Liver (tissue), 9 donors: Measurements from ENCODE around the gene NKX2-8. TPM values are rescaled to one million over a fixed set of nuclear protein-coding genes. Genes with fewer than 3 reads are reported as not detected.

ENCODE experiments used
- DNase-seq: peaks from one replicate; pipeline ENCODE4 v3.0.0-alpha.2; 2017; ENCODE audit warnings: low spot score
- H3K27ac ChIP-seq, 2 donors: one replicate each; pipeline ENCODE4 v1.7.0; 2013; ENCODE audit warnings: inconsistent platforms in 2 of 2, low read length in 2 of 2, control low read depth in 1 of 2, low read depth in 1 of 2, mild to moderate bottlenecking in 1 of 2
- H3K27me3 ChIP-seq, 4 donors: one replicate each; pipeline versions ENCODE4 v1.6.1 to v1.7.0; 2013; ENCODE audit warnings: low read length in 3 of 4, inconsistent platforms in 1 of 4, mild to moderate bottlenecking in 1 of 4, moderate library complexity in 1 of 4; ENCODE audit not compliant: control insufficient read depth in 4 of 4, insufficient read depth in 4 of 4
- H3K36me3 ChIP-seq, 4 donors: one replicate each; pipeline versions ENCODE4 v1.6.1 to v1.7.0; 2013; ENCODE audit warnings: low read length in 3 of 4, mild to moderate bottlenecking in 3 of 4, low read depth in 1 of 4, moderate library complexity in 1 of 4; ENCODE audit not compliant: control insufficient read depth in 4 of 4, insufficient read depth in 3 of 4
- H3K4me1 ChIP-seq, 4 donors: one replicate each; pipeline versions ENCODE4 v1.6.1 to v1.7.0; 2013; ENCODE audit warnings: low read length in 3 of 4, mild to moderate bottlenecking in 3 of 4, moderate library complexity in 1 of 4; ENCODE audit not compliant: control insufficient read depth in 4 of 4, insufficient read depth in 4 of 4
- H3K4me3 ChIP-seq, 3 donors: one replicate each; pipeline versions ENCODE4 v1.6.1 to v1.7.0; 2013; ENCODE audit warnings: low read length in 3 of 3, control low read depth in 1 of 3, low read depth in 1 of 3, mild to moderate bottlenecking in 1 of 3
- H3K9ac ChIP-seq, 2 donors: one replicate each; pipeline ENCODE4 v1.7.0; 2013; ENCODE audit warnings: low read length in 2 of 2, mild to moderate bottlenecking in 2 of 2, moderate library complexity in 2 of 2, control low read depth in 1 of 2, low read depth in 1 of 2
- H3K9me3 ChIP-seq, 4 donors: one replicate each; pipeline versions ENCODE4 v1.6.1 to v1.7.0; 2013; ENCODE audit warnings: low read length in 3 of 4; ENCODE audit not compliant: control insufficient read depth in 4 of 4
- ATF3 ChIP-seq: IDR thresholded peaks from 2 replicates; pipeline ENCODE4 v1.6.1; 2016; ENCODE audit warnings: antibody characterized with exemption
- CTCF ChIP-seq: fragments of 150-350 bp; IDR thresholded peaks from 2 replicates; pipeline ENCODE4 v1.5.1; 2017; ENCODE audit warnings: improper control_type of control experiment, low read depth, low read length; ENCODE audit not compliant: missing input control
- EGR1 ChIP-seq, 2 donors: IDR thresholded peaks; 2 replicates each; pipeline ENCODE4 v1.6.1; 2016 to 2018; ENCODE audit warnings: antibody characterized with exemption in 2 of 2, low read depth in 2 of 2
- FOXA1 ChIP-seq: IDR thresholded peaks from 2 replicates; pipeline ENCODE4 v1.6.1; 2016; ENCODE audit warnings: antibody characterized with exemption
- FOXA2 ChIP-seq: IDR thresholded peaks from 2 replicates; pipeline ENCODE4 v1.6.1; 2016; ENCODE audit warnings: antibody characterized with exemption
- GABPA ChIP-seq, 2 donors: IDR thresholded peaks in 1 of 2; conservative IDR thresholded peaks in 1 of 2; 2 replicates each; pipeline ENCODE4 v1.6.1; 2016; ENCODE audit warnings: antibody characterized with exemption in 2 of 2, mild to moderate bottlenecking in 1 of 2, moderate library complexity in 1 of 2
- HNF4A ChIP-seq, 2 donors: conservative IDR thresholded peaks; 2 replicates each; pipeline ENCODE4 v1.6.1; 2016; ENCODE audit warnings: antibody characterized with exemption in 2 of 2, mild to moderate bottlenecking in 2 of 2
- HNF4G ChIP-seq: IDR thresholded peaks from 2 replicates; pipeline ENCODE4 v1.6.1; 2016; ENCODE audit warnings: antibody characterized with exemption
- JUND ChIP-seq, 2 donors: IDR thresholded peaks; 2 replicates each; pipeline ENCODE4 v1.6.1; 2016; ENCODE audit warnings: antibody characterized with exemption in 2 of 2
- NR2F2 ChIP-seq: IDR thresholded peaks from 2 replicates; pipeline ENCODE4 v1.6.1; 2016; ENCODE audit warnings: antibody characterized with exemption
- RAD21 ChIP-seq, 2 donors: IDR thresholded peaks; 2 replicates each; pipeline ENCODE4 v1.6.1; 2016; ENCODE audit warnings: antibody characterized with exemption in 2 of 2, mild to moderate bottlenecking in 2 of 2
- RXRA ChIP-seq, 2 donors: IDR thresholded peaks; 2 replicates each; pipeline ENCODE4 v1.6.1; 2017 to 2018; ENCODE audit warnings: antibody characterized with exemption in 2 of 2, mild to moderate bottlenecking in 1 of 2
- SP1 ChIP-seq: IDR thresholded peaks from 2 replicates; pipeline ENCODE4 v1.6.1; 2018; ENCODE audit warnings: antibody characterized with exemption, mild to moderate bottlenecking
- TAF1 ChIP-seq: conservative IDR thresholded peaks from 2 replicates; pipeline ENCODE4 v1.6.1; 2016; ENCODE audit warnings: antibody characterized with exemption, mild to moderate bottlenecking
- YY1 ChIP-seq: IDR thresholded peaks from 2 replicates; pipeline ENCODE4 v1.6.1; 2016; ENCODE audit warnings: antibody characterized with exemption, mild to moderate bottlenecking
- WGBS: extraction: QIAGEN DNeasy Blood & Tissue Kit; methylation state at CpG from one replicate; pipeline ENCODE4 v1.1.7; 2013; 5-methylcytosine and 5-hydroxymethylcytosine counted together
- polyA plus RNA-seq, 2 donors: library from polyadenylated mRNA; stranded (reverse) in 1 of 2; unstranded in 1 of 2; fragments of 200-250 nt in 1 of 2; fragments of >200 nt in 1 of 2; fragmentation: Nextera tagmentation in 1 of 2; extraction: Ambion mirVana in 1 of 2; gene quantifications; one replicate each; pipeline versions ENCODE4 v1.2.1 to v1.2.3, GENCODE V29; 2013 to 2015
- total RNA-seq, 2 donors: library from RNA; depleted of rRNA; stranded (reverse); fragments of >200 nt; gene quantifications; one replicate each; pipeline ENCODE4 v1.2.3, GENCODE V29; 2014
- donor health status: healthy.
- donor health status: healthy.
- donor health status: healthy.
- donor health status: healthy.
- donor health status: healthy.

Gene NKX2-8
- total and polyA plus RNA-seq, 4 donors: 0.33 TPM; not detected in 3

- TF ChIP-seq CTCF: peak; percentile 77
These were observed 25.5 kb downstream of the NKX2-8 start (continued) for GRCh38 chr14:36556811-36557433.

GRCh38 chr14:36555998-36556743 lies 26.2 kb downstream of the NKX2-8 start:
- 81% methylated on average over 6 of the region's 6 CpGs for WGBS
- TF ChIP-seq FOXA2 (no peak), FOXA1 (no peak), SP1 (no peak), RAD21 (IDR thresholded peaks at IDR 0.05) (no peak), HNF4A (conservative IDR thresholded peaks at IDR 0.05) (no peak), ATF3 (no peak), GABPA (IDR thresholded peaks at IDR 0.05 in 1 of 2, conservative IDR thresholded peaks at IDR 0.05 in 1 of 2) (no peak), RXRA (IDR thresholded peaks at IDR 0.05) (no peak), CTCF (no peak), HNF4G (no peak), NR2F2 (no peak), YY1 (no peak), TAF1 (no peak)

GRCh38 chr14:36553656-36554260 lies 28.7 kb downstream of the NKX2-8 start:
- no peak for DNase-seq
- H3K4me1 ChIP-seq: peaks cover 0 to 5% (median 0%) of the 10 kb centered on the region in 4 donors
- no peak overlapping the region for H3K27ac ChIP-seq
- no peaks in the 10 kb centered on the region for H3K36me3 ChIP-seq
- H3K9me3 ChIP-seq: no peaks in the 10 kb centered on the region
- peaks cover 0 to 2% (median 0%) of the 10 kb centered on the region in 4 donors for H3K27me3 ChIP-seq
- WGBS: 33% methylated on average over 4 of the region's 4 CpGs
- no peak overlapping the region for H3K4me3 ChIP-seq
- H3K9ac ChIP-seq: no peak overlapping the region
- TF ChIP-seq CTCF (peak; percentile 75), EGR1 (IDR thresholded peaks at IDR 0.05; ENCODE audit: low read depth in 2 of 2) (no peak), RAD21 (IDR thresholded peaks at IDR 0.05) (peak; percentile 72 to 78), GABPA (IDR thresholded peaks at IDR 0.05 in 1 of 2, conservative IDR thresholded peaks at IDR 0.05 in 1 of 2) (no peak), JUND (IDR thresholded peaks at IDR 0.05) (no peak)

More at GRCh38 chr14:36555998-36556743, 26.2 kb downstream of the NKX2-8 start:
- DNase-seq: no peak
- Histone ChIP-seq H3K4me1 (no peaks in the 10 kb centered on the region), H3K9ac (no peak overlapping the region), H3K36me3 (no peaks in the 10 kb centered on the region), H3K9me3 (no peaks in the 10 kb centered on the region), H3K27me3 (peaks cover 0 to 2% (median 0%) of the 10 kb centered on the region in 4 donors), H3K4me3 (no peak overlapping the region), H3K27ac (no peak overlapping the region)
